Upper lobe of right lung (tissue), 1 donor: ENCODE measurements around the gene SPTAN1. TPM values are rescaled to one million over a fixed set of nuclear protein-coding genes. Genes with fewer than 3 reads are reported as not detected.

Experiments
- ATAC-seq: fragments of 200-7000 bp; cut with Tn5 transposase; one replicate; pipeline ENCODE4 v1.9.1; 2020; ENCODE audit warnings: mild to moderate bottlenecking, moderate library complexity
- DNase-seq: peaks from one replicate; pipeline ENCODE4 v3.0.0-alpha.2; 2020
- H3K27ac ChIP-seq: fragments of 200-600 bp; one replicate; pipeline ENCODE4 v1.8.0; 2022
- H3K27me3 ChIP-seq: fragments of 200-600 bp; one replicate; pipeline ENCODE4 v1.8.0; 2022; ENCODE audit warnings: mild to moderate bottlenecking
- H3K36me3 ChIP-seq: fragments of 200-600 bp; one replicate; pipeline ENCODE4 v1.8.0; 2022
- H3K4me1 ChIP-seq: fragments of 200-600 bp; one replicate; pipeline ENCODE4 v1.8.0; 2022
- H3K4me3 ChIP-seq: fragments of 200-600 bp; one replicate; pipeline ENCODE4 v1.8.0; 2022; ENCODE audit warnings: mild to moderate bottlenecking
- H3K9me3 ChIP-seq: fragments of 200-600 bp; one replicate; pipeline ENCODE4 v1.8.0; 2022
- CTCF ChIP-seq: fragments of 200-600 bp; IDR thresholded peaks from one replicate; pipeline ENCODE4 v1.8.0; 2022; ENCODE audit warnings: antibody characterized with exemption
- intact Hi-C: fragments of 100-400 bp; cut with DNase I; formaldehyde crosslinking; loops from one replicate; pipeline ENCODE4 v1.11.0; 2022
- total RNA-seq: library from RNA; stranded (reverse); fragmentation: NEBNext Ultra II Directional; extraction: Animal tissue kit (Norgen Biotek cat#: 25700); gene quantifications from one replicate; pipeline ENCODE4 v1.2.1, GENCODE V29; 2021
- donor health status: DM: no; HTN: yes; CAD: no; lungs with severe emphysema.

Gene SPTAN1
- total RNA-seq, 1 donor from 2014 or later = 358 TPM

DNA sequence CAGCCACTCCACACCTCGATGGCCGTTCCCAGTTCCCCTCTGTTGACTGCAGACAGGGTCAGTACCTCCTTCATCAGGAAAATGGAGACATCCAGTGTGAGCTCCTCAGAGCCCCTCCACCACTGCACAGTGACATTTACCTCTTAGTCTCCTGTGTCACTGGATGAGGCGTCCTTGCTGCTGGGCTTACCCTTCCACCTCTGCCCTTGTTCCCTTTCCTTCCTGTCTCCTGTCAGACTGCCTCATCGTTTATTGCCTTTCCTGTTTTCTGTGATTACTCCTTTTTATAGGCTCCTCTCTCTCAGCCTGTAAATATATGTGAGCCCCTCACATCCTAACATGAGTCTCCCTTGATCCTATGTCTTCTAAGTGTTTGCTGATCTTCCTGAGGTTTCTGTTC is 23.2 kb upstream of the SPTAN1 start:
- Histone ChIP-seq H3K9me3 (no peaks in the 10 kb centered on the region), H3K27me3 (no peaks in the 10 kb centered on the region), H3K4me1 (no peaks in the 10 kb centered on the region), H3K36me3 (peaks cover 96% of the 10 kb centered on the region), H3K27ac (no peak overlapping the region), H3K4me3 (no peak overlapping the region)
- DNase-seq (no peak), ATAC-seq (peak; percentile 23)
- TF ChIP-seq CTCF = no peak
- intact Hi-C loops = no loop called here

- Histone ChIP-seq H3K4me1 (no peaks in the 10 kb centered on the region), H3K36me3 (peaks cover 96% of the 10 kb centered on the region), H3K4me3 (no peak overlapping the region), H3K27ac (no peak overlapping the region), H3K9me3 (no peaks in the 10 kb centered on the region), H3K27me3 (no peaks in the 10 kb centered on the region)
- DNase-seq (no peak), ATAC-seq (no peak)
- no peak for TF ChIP-seq CTCF
- intact Hi-C loops = no loop called here
Observed at GRCh38 chr9:128532581-128532980, 19.8 kb upstream of the SPTAN1 start.

DNA sequence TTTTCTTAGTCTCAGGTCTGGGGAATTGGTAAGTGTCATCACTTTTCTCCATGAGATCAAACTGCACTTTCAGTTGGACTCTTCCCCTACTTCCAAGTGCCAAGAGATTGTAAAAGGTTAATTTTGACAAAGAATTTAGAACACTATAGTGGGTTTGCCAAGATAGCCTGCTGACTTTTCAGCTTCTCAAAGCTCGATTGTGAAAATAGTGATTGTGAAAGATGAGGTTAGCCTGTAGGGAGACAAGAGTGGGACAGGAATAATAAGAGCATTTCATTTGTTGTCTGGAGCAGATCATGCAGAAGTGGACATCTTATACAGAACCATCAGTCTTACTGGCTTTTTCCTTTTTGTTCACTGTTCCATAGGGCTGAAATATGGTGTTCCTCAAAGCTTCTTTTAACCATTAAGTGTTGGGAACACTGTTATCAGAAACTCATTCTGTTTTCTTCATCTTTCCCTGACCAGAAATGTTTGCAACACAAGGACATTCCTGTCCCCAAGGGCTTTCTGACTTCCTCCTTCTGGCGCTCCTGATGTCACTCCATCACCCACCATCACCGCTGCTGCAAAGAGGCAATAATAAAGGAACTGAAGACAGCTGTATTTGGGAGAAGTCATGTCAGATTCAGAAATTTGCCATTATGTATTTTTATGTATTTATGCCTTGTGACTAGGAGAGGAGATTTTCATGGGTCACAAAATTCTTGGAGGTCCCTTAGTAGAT is 11.6 kb upstream of the SPTAN1 start:
- peaks cover 69% of the 10 kb centered on the region for H3K36me3 ChIP-seq
- no peaks in the 10 kb centered on the region for H3K9me3 ChIP-seq
- H3K4me3 ChIP-seq = no peak overlapping the region
- DNase-seq (no peak), ATAC-seq (peak; percentile 75)
- intact Hi-C loops = no loop called here
- H3K4me1 ChIP-seq = no peaks in the 10 kb centered on the region
- H3K27ac ChIP-seq = no peak overlapping the region
- TF ChIP-seq CTCF = no peak
- no peaks in the 10 kb centered on the region for H3K27me3 ChIP-seq

DNA sequence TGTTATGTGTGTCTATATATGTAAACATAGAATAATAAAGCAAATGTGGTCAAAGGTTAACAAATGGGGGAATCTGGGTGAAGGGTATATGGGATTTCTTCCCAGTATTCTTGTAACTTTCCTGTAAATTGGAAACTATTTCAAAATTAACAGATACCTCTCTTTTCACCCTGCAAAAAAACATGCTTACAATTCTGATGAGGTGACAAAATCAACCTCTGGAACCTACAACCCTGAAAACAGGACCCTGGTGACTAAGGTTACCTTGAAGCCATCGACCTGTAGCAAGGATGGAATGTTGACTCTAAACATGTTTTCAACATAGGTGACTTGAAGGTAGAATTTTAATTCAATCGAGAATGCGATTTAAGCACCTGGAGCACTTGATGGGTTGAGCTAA is 5.9 kb upstream of the SPTAN1 start:
- ATAC-seq (no peak), DNase-seq (no peak)
- TF ChIP-seq CTCF = no peak
- H3K27ac ChIP-seq = no peak overlapping the region
- H3K9me3 ChIP-seq = no peaks in the 10 kb centered on the region
- intact Hi-C loops = no loop called here
- no peaks in the 10 kb centered on the region for H3K27me3 ChIP-seq
- peaks cover 12% of the 10 kb centered on the region for H3K36me3 ChIP-seq
- H3K4me3 ChIP-seq = no peak overlapping the region
- peaks cover 14% of the 10 kb centered on the region for H3K4me1 ChIP-seq

- Histone ChIP-seq H3K4me1 (peaks cover 21% of the 10 kb centered on the region), H3K36me3 (no peaks in the 10 kb centered on the region), H3K27ac (no peak overlapping the region), H3K4me3 (no peak overlapping the region), H3K9me3 (no peaks in the 10 kb centered on the region), H3K27me3 (no peaks in the 10 kb centered on the region)
- TF ChIP-seq CTCF = no peak
- DNase-seq = no peak
- no peak for ATAC-seq
- intact Hi-C loops = no loop called here
Observed at GRCh38 chr9:128548876-128549275, 3.5 kb upstream of the SPTAN1 start.

DNA sequence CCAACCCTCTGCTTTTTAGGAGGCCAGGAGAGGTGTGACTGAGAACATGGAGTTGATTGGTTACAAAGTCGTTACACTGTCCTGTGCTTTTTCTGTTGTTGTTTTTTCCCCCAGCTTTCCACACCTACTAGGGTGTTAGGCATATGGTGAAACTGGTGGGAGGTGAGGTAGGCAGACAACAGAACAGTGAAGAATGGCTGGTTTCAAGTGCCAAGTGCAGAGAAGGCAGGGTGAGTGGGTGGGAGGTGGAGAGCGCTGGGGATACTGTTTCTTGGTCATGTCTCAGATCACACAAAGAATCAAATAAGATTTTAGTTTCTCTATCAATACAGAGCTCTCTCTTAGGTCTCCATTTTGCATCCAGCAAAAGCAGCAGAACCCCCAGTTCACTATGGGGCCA is 2.2 kb upstream of the SPTAN1 start:
- Histone ChIP-seq H3K27ac (peak overlapping the region; percentile 94), H3K9me3 (no peaks in the 10 kb centered on the region), H3K4me1 (peaks cover 33% of the 10 kb centered on the region), H3K4me3 (no peak overlapping the region), H3K36me3 (no peaks in the 10 kb centered on the region), H3K27me3 (no peaks in the 10 kb centered on the region)
- TF ChIP-seq CTCF = no peak
- intact Hi-C loops = no loop called here
- DNase-seq (no peak), ATAC-seq (no peak)
